IPS DF 6.9 (cell line): ENCODE data around the gene APOO.

Experiments used
- DNase-seq: peaks from one replicate; pipeline ENCODE4 v3.0.0-alpha.2; 2013; ENCODE audit warnings: low read depth, low spot score
- H3K27ac ChIP-seq: one replicate; pipeline ENCODE4 v1.5.1; 2013; ENCODE audit warnings: low read length, control low read depth
- H3K27me3 ChIP-seq: 2 replicates; pipeline ENCODE4 v1.6.1; 2013; ENCODE audit warnings: mild to moderate bottlenecking, low read length; ENCODE audit not compliant: control insufficient read depth, insufficient read depth
- H3K36me3 ChIP-seq: 2 replicates; pipeline ENCODE4 v1.6.1; 2013; ENCODE audit warnings: low read length; ENCODE audit not compliant: control insufficient read depth, insufficient read depth
- H3K4me1 ChIP-seq: 2 replicates; pipeline ENCODE4 v1.6.1; 2013; ENCODE audit warnings: low read length; ENCODE audit not compliant: control insufficient read depth, insufficient read depth
- H3K4me3 ChIP-seq: 2 replicates; pipeline ENCODE4 v1.5.1; 2013; ENCODE audit warnings: mild to moderate bottlenecking, low read length
- H3K9me3 ChIP-seq: 2 replicates; pipeline ENCODE4 v1.6.1; 2013; ENCODE audit warnings: low read length, inconsistent platforms; ENCODE audit not compliant: control insufficient read depth, insufficient read depth
- WGBS: extraction: QIAGEN DNeasy Blood & Tissue Kit; methylation state at CpG from one replicate; pipeline ENCODE4 v1.1.7; 2013; ENCODE audit warnings: mixed read lengths, missing lambda C conversion rate; ENCODE audit not compliant: insufficient read length, insufficient coverage; 5-methylcytosine and 5-hydroxymethylcytosine counted together

The APOO gene

DNA sequence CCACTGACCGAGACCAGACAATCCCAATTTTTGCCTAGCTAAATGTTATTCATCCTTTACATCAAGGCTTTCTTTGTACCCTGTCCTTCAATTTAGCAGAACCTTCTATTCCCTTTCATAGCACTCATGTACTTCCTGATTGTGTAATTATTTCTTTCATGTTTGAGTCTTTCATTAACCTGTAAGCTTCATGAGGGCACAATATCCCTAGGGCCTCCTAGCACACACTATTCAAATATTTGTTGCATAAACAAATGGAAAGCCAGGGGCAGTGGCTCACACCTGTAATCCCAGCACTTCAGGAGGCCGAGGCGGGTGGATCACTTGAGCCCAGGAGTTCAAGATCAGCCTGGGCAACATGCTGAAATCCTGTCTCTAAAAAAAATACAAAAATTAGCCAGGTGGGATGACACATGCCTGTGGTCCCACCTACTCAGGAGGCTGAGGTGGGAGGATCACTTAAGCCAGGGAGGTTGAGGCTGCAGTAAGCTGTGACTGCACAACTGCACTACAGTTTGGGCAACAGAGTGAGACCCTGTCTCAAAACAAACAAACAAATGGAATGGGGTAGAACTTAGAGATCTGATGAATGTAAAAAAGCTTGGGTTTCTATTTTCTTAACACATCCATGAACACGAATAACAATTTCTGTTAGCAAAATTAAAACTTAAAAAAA, 65.8 kb downstream of the APOO start:
- no peaks in the 10 kb centered on the region for H3K9me3 ChIP-seq
- no peak overlapping the region for H3K27ac ChIP-seq
- H3K4me3 ChIP-seq: no peak overlapping the region
- DNase-seq: no peak
- H3K4me1 ChIP-seq: no peaks in the 10 kb centered on the region
- no peaks in the 10 kb centered on the region for H3K36me3 ChIP-seq
- H3K27me3 ChIP-seq: no peaks in the 10 kb centered on the region
- WGBS: no CpG with 5 or more reads among the region's 4 CpGs

GRCh38 chrX:23840674-23841073, 67.1 kb downstream of the APOO start:
- H3K4me3 ChIP-seq: no peak overlapping the region
- no peaks in the 10 kb centered on the region for H3K27me3 ChIP-seq
- no peak overlapping the region for H3K27ac ChIP-seq
- no CpG with 5 or more reads among the region's 3 CpGs for whole genome bisulfite sequencing
- no peaks in the 10 kb centered on the region for H3K4me1 ChIP-seq
- no peak for DNase-seq
- no peaks in the 10 kb centered on the region for H3K9me3 ChIP-seq
- H3K36me3 ChIP-seq: no peaks in the 10 kb centered on the region

GRCh38 chrX:23838953-23839352, 68.8 kb downstream of the APOO start:
- Histone ChIP-seq H3K4me3 (no peak overlapping the region), H3K36me3 (no peaks in the 10 kb centered on the region), H3K27me3 (no peaks in the 10 kb centered on the region), H3K9me3 (no peaks in the 10 kb centered on the region), H3K4me1 (no peaks in the 10 kb centered on the region), H3K27ac (no peak overlapping the region)
- no peak for DNase-seq
- no CpG with 5 or more reads among the region's 1 CpG for WGBS

DNA sequence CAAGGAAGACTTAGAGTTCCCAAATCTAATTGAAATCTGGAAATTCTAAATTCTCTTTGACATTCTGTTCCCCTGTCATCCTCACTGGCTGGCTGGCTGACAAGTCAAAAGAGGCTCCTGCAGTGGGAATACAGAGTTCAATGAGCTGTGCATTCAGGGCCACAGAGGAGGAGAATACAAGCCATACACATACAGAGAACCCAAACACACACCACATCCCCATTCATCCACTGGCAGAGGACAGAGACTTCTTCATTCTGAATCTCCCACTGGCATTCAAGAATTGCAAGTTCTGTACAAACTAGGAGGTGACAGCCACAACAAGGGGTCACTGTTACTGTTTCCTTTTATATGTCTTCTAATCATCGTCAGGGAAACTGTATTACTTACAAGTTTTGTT, 75.0 kb downstream of the APOO start:
- Histone ChIP-seq H3K9me3 (no peaks in the 10 kb centered on the region), H3K36me3 (no peaks in the 10 kb centered on the region), H3K27ac (no peak overlapping the region), H3K4me1 (no peaks in the 10 kb centered on the region), H3K27me3 (no peaks in the 10 kb centered on the region), H3K4me3 (no peak overlapping the region)
- no peak for DNase-seq
- WGBS: no CpG with 5 or more reads among the region's 1 CpG

- no peak for DNase-seq
- WGBS: no CpG with 5 or more reads among the region's 5 CpGs
- Histone ChIP-seq H3K27me3 (no peaks in the 10 kb centered on the region), H3K4me3 (no peak overlapping the region), H3K4me1 (no peaks in the 10 kb centered on the region), H3K36me3 (no peaks in the 10 kb centered on the region), H3K27ac (no peak overlapping the region), H3K9me3 (no peaks in the 10 kb centered on the region)
These were observed 78.9 kb downstream of the APOO start for GRCh38 chrX:23828881-23829280.

- Histone ChIP-seq H3K27me3 (no peaks in the 10 kb centered on the region), H3K4me3 (no peak overlapping the region), H3K4me1 (no peaks in the 10 kb centered on the region), H3K36me3 (no peaks in the 10 kb centered on the region), H3K9me3 (no peaks in the 10 kb centered on the region), H3K27ac (no peak overlapping the region)
- DNase-seq: no peak
These were observed 81.1 kb downstream of the APOO start for GRCh38 chrX:23826653-23827052.

GRCh38 chrX:23826216-23826615, 81.5 kb downstream of the APOO start:
- Histone ChIP-seq H3K36me3 (no peaks in the 10 kb centered on the region), H3K27ac (no peak overlapping the region), H3K4me3 (no peak overlapping the region), H3K27me3 (no peaks in the 10 kb centered on the region), H3K9me3 (no peaks in the 10 kb centered on the region), H3K4me1 (no peaks in the 10 kb centered on the region)
- no CpG with 5 or more reads among the region's 3 CpGs for WGBS
- no peak for DNase-seq

GRCh38 chrX:23825675-23826074, 82.1 kb downstream of the APOO start:
- H3K27me3 ChIP-seq: no peaks in the 10 kb centered on the region
- no peak for DNase-seq
- no peak overlapping the region for H3K27ac ChIP-seq
- no peaks in the 10 kb centered on the region for H3K4me1 ChIP-seq
- H3K4me3 ChIP-seq: no peak overlapping the region
- H3K9me3 ChIP-seq: no peaks in the 10 kb centered on the region
- H3K36me3 ChIP-seq: no peaks in the 10 kb centered on the region

DNA sequence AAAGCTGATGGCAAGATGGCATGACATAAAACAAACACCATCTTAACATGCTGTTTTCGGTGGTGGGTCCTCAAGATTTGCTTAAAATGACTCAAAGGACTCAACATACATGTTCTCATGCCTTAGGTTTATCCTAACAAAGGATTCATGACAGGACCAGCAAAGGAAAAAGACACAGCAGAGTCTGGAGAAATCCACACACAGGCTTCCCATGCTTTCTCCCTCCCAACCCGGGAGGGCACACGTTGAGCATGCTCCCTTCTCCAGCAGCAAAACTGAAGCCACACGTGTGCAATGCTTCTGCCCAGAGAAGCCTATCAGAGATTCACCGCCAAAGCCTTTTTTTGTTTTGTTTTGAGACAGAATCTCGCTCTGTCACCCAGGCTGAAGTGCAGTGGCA, 84.9 kb downstream of the APOO start:
- Histone ChIP-seq H3K27me3 (no peaks in the 10 kb centered on the region), H3K9me3 (no peaks in the 10 kb centered on the region), H3K4me3 (no peak overlapping the region), H3K27ac (no peak overlapping the region), H3K4me1 (no peaks in the 10 kb centered on the region), H3K36me3 (no peaks in the 10 kb centered on the region)
- no peak for DNase-seq
- whole genome bisulfite sequencing: no CpG with 5 or more reads among the region's 6 CpGs

DNA sequence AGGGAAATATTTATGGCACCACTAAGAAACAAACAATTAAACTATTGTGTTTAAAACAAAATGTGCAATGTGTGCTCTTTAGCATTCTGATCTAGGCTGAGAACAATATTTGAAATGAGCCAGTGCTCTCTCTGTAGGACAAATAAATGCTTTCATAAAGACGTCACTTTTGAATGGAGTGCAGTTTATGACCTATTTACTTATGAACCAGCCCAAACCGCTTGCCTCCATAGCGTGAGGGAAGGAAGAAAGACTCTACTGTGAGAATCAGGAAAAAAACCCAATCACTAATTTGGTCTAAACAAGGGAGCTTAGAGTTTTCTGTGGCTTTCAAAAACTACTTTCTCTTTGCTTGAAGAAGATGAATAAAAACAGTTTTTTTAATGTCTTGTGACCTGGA, 85.3 kb downstream of the APOO start:
- Histone ChIP-seq H3K36me3 (no peaks in the 10 kb centered on the region), H3K27me3 (no peaks in the 10 kb centered on the region), H3K9me3 (no peaks in the 10 kb centered on the region), H3K27ac (no peak overlapping the region), H3K4me1 (no peaks in the 10 kb centered on the region), H3K4me3 (no peak overlapping the region)
- WGBS: no CpG with 5 or more reads among the region's 3 CpGs
- DNase-seq: no peak

DNA sequence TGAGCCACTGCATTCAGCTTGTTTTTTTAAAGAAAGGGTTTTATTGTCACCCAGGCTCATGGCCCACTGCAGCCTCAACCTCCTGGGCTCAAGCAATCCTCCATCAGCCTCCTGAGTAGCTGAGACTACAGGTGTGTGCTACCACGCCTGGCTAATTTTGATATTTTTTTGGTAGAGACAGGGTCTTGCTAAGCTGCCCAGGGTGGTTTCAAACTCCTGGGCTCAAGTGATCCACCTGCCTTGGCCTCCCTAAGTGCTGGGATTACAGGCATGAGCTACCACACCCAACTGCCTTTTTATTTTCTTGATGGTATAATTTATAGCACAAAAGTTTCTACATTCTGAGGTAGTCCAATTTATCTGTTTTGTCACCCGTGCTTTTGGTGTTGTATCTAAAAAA, 85.9 kb downstream of the APOO start:
- no peaks in the 10 kb centered on the region for H3K9me3 ChIP-seq
- no peak overlapping the region for H3K27ac ChIP-seq
- H3K36me3 ChIP-seq: no peaks in the 10 kb centered on the region
- no peak overlapping the region for H3K4me3 ChIP-seq
- H3K27me3 ChIP-seq: no peaks in the 10 kb centered on the region
- no CpG with 5 or more reads among the region's 2 CpGs for WGBS
- H3K4me1 ChIP-seq: no peaks in the 10 kb centered on the region
- DNase-seq: no peak
